ENCODE measurements around the gene TMEM86B. TPM values are rescaled to one million over a fixed set of nuclear protein-coding genes. Genes with fewer than 3 reads are reported as not detected.

The TMEM86B gene
- total and polyA plus RNA-seq, 2 experiments from 2014 or later = 1.1 to 3.2 TPM

GRCh38 chr19:55259540-55260210 is 31.1 kb upstream of the TMEM86B start (continued):
- TF ChIP-seq ZNF462 (CRISPR knock-in tag; IDR thresholded peaks at IDR 0.05) (no peak), JUNB (IDR thresholded peaks at IDR 0.05; ENCODE audit: unreplicated experiment) (no peak), EZH2phosphoT487 (IDR thresholded peaks at IDR 0.05; ENCODE audit: unreplicated experiment) (no peak), POLR2AphosphoS5 (IDR thresholded peaks at IDR 0.05; ENCODE audit: low read depth) (no peak), ZNF331 (CRISPR knock-in tag; IDR thresholded peaks at IDR 0.05; ENCODE audit: low read depth) (no peak), ZNF114 (CRISPR knock-in tag; IDR thresholded peaks at IDR 0.05) (no peak), ETS1 (IDR thresholded peaks at IDR 0.05) (no peak), STAT1 (IDR thresholded peaks at IDR 0.05; ENCODE audit: unreplicated experiment) (no peak), CREB1 (CRISPR knock-in tag; IDR thresholded peaks at IDR 0.05; ENCODE audit: low read depth) (no peak)

All from GM23338 (cell line).